NOMO-1 treated with dmso at 0.1 percent for 144 hours (cell line): Measurements from ENCODE around the gene AZU1.
A peak's percentile ranks its signal among the peaks of the same experiment; 100 is the strongest.

Experiments
- DNase-seq: peaks from one replicate; lab custom pipeline; 2025; ENCODE audit not compliant: unreplicated experiment; lab: John Stamatoyannopoulos, UW

AZU1 gene

DNA sequence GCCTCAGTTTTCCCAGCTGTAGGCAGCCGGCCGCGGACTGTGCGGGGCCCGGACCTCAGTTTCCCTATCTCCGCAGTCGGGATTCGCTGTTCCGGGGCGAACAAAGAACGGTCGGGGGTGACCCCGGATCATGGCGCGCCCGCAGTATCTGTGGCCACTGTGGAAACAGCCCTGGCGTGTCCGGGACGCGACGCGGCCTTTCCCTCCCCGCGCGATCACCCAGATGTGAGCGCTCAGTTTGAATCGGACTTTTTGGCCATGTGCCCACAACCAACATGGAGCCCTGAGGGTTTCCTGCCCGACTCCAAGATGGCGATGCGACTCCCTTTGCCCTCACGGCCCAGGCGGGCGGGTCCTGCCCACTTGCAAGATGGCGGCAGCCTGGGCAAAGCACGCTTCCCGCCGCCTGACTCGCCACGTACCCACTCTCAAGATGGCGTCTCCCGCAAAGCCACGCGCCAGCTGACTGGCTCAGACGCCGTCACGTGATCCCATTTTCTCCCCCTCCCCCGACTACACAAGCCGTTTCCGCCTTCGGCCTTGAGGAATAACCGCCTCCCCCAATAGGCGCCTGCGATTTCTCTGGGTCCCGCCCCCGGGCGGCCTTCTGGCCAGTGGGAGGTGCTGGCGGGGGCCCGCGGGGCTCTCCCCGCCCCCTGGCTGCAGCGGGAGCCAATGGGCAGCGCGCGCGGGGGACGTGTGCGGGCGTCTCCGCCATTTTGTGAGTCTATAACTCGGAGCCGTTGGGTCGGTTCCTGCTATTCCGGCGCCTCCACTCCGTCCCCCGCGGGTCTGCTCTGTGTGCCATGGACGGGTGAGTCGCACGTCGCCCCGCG lies 30.7 kb upstream of the AZU1 start, which contains the start of gene PTBP1:
Gene PTBP1, plus strand, starts transcription at position 761 of the 836 bp plus-strand sequence. Its CDS starts 46 bp downstream, at position 807.
- peak; percentile 99 for DNase-seq

DNA sequence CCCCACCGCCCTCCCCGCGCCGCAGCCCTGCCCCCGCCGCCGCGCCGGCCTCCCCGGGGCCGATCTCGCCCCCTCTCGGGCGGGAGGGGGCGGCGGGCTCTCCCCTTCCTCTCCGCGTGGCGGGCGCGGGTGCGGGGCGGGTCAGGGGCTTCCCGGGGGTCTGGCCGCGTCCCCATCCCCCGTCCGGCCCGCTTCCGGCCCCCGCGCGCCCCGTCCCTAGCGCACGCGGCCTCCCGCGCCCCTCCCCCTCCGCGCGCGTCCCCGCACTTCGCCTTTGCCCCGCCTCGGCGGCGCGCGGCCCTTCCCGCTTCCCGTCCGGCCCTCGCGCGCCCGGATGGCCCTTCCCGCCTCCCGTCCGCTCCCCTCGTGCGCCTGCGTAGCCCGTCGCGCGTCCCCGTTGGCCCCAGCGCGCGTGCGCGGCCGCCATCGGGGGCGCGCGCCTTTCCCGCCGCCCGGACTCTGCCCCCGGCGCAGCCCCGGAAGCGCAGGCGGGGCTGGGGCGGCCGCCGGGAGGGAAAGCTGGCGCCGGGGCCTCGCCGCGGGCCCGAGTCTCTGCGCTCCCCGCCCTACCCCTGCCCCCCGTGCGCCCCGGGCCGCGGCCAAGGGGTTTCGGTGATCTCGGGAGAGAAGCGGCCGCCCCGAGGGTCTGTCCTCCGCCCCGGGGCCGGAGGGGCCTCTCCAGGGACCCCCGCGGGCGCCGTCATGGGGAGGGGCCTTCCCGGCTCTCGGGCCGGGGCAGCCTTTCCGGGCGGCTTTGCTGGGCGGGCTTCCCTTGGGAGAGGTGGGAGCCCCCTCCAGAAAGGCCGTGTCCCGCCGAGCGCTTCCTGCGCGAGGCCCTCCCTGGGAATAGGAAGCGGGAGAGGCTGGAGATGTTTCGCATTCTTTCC lies 29.9 kb upstream of the AZU1 start:
- DNase-seq: peak; percentile 83

DNA sequence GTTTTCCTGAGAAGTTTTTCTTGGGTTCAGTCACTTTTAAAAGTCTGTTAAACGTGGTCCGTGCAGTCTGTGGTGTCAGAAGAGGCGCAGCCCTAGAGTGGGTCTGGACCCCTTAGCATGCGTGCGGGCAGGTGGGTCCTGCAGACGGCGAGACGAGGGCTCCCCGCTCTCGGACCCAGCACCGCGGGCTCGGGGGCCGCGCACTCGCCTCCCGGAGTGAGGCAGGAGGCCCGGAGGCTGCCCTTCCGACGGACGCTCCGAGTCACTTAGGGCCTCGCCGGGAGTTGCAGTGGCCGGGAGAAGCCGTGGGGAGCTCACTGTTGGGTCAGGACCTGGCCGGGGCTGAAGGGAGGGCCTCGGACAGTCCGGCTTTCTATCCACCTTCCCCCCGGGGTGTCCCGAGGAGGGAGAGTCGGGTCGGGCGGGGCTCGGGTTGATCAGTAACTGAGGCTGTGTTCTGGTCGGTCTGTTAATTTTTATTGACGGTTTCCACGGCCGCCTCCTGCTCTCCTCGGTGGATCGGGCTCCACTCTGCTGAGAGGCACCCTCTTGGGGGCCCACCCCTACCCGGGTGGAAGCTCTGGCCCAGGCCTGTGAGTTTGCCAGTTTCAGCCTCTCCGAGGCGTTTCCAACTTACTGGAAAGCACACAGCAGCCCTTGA lies 29.1 kb upstream of the AZU1 start:
- DNase-seq: no peak

DNA sequence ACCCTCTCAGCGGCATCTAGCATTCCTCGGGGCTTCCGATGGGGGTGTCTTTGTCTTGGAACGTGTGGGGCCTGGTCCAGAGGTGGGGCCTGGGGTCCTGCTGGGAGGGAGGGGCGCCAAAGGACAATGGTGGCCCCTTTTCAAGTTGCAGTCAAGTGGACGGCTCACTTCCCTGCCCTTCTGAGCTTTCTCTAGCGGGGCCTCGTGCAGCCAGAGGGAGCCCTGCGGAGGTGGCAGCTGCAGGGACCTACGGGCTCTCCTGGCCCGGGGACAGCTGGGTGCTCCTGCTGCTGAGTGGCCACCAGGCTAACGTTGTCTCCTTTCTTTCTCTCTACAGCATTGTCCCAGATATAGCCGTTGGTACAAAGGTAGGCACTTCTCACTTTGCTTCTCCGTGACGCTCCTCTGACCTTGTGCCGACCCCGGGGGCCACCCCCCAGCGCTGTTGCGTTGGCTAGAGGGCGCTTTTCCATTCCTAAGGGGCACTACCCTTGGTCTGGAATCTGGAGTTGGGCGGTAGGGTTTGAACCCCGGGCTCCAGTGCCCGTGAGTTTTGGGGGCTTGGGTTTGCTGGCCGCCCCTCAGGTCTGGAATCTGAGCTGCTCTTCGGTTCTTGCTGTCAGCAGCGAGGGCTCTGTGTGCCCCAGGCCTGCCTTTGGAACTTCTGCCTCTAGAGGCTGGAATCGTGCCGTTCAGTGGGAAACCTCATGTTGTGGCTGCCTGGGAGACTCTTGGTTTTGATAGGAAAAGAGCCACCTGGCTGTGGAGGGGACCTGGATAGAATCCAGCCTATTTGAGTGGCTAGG lies 28.4 kb upstream of the AZU1 start:
- no peak for DNase-seq

DNA sequence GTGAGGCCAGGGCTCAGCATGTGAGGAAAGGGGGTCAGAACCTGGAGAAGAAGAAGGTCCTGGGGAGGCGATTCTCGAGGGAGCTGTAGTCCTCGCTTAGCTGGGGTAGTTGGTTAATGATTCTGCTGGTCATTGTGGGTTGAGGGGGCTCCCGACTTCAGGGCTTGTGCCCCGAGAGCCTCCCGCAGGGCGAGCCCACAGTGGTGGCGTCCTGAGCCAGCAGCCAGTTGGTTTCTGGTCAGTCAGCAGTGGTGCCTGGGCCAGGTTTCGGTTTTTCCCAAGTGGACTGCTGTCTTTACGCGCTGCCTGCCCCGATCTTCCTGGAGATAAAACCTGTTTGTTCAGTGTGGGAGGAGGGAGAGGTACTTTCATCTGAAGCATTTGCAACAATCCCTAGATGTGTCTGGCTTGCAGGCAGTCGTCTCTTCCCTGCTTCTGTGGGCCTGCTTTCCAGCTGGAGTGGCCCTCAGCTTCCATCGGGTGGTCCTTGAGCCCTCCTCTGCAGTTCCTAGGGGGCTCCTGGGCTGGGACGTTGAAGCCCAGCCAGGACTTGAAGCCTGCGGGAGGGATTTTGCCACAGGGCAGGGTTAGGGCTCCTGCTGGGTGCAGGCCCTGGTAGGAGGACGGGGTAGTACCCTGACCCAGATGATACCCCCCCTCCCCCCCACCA lies 27.1 kb upstream of the AZU1 start:
- DNase-seq: no peak

DNA sequence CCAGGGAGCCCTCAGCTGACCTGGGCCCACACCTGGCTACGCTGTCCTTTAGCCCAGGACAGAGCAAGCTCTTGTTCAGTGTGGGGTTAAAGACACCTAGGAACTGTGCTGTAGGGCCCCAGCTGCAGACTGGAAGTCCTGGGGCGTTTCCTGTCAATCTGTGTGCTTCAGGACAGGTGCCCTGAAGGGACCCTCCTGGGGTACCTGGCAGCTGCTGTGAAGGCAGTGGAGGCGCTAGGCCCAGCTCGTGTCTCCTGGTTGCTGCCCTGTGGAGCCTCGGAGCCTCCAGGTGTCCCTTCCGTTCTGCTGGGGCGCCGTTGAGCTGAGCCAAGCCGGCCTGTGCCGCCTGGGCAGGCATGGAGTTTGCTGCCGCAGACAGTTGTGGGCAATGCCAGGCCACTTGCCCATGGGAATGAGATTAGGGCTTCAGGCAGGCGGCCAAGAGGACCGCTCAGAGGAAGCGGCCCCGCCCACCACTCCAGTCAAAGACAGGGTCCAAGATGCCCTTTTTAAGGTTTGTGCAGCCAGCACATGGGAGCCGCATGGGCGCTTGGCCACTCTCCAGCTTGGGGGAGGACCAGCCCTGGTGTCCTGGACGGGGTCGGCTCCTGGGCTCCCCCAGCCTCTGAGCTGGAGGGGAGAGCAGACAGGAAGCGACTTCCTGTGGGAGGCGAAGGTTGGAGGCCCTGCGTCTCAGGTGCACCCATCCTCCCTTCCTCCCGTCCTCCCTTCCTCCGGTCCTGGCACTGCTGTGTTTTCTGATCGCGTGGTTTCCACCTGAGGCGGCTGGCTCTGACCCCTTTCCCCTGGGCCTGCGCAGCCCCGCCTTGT lies 26.4 kb upstream of the AZU1 start:
- DNase-seq: no peak

DNA sequence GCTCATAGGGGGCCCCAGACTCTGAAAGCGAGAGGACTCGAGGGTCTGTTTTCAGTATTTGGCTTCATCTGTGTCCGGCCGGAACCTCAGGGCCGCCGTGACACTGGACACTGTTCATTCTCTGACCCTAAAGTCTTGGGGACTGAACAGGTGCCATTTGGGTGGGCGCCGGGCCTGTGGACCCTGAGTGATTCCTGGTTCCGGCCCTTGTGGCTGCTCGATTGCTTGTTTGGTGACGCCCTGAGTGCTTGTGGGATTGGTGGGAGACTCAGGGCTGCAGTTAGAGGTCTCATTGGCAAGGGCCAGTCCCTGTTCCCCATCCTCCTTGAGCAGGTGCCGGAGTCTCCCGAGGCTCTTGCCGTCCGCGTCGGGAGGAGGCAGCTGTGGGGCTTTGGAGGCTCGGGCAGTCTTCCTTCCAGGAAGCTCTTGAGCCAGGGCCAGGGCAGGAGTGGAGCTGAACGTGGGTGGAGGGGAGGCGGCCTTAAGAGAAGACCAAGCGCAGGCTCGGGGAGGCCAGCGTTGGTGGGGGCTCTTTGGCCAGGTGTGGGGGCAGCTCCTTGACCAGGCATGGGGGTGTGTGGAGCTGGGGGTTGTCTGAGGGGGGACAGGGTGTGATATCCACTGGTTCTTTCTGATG lies 25.7 kb upstream of the AZU1 start:
- no peak for DNase-seq

DNA sequence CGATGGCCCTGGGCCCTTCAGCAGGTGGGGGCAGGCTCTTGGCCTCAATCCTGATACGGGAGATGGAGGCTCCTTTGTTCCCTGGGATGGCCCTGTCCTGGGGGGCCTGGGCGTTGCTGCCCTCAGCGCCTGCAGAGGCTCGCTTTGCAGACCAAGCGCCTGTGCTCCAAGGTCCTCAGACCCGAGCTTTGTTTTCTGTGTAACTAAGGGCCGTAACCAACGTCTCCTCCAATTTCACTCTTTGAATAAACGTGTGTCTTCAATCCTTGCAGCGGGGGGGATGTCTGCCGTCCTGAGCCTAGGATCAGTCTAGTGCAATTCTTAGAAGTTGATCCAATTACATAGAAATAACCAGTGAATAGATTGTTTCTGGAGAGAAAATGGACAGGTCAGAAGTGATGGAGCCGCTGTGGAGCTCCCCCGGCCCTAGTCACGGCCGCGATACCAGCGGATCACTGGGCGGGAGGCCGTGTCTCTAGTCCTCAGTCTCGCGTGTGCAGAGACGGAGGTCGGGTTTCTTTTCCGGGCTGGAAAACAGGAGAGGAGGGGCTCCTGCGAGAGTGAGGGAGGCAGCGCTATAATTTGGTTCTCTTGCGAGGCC lies 25.0 kb upstream of the AZU1 start:
- no peak for DNase-seq

DNA sequence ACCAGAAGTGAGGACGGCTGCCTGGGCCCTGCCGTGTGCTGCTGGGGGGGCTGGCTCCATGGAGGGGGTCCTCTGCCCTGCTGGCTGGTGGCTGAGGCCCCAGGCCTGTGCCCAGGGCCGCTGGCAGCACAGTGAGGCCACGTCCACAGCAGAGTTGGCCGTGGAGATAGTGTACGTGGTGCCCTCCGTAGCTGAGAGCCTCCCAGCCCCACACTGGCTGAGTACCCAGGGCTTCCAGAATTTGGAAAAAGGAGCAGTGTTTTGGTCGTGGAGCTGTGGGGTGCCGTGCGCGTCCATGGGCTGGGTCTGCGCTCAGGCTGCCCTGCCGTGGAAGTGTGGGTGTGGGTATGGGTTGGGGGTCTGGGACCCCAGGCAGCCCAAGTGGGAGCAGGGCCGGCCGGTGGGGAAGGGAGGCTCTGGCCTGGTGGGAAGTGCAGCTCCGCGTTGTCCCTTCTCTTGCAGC lies 24.5 kb upstream of the AZU1 start:
- no peak for DNase-seq

DNA sequence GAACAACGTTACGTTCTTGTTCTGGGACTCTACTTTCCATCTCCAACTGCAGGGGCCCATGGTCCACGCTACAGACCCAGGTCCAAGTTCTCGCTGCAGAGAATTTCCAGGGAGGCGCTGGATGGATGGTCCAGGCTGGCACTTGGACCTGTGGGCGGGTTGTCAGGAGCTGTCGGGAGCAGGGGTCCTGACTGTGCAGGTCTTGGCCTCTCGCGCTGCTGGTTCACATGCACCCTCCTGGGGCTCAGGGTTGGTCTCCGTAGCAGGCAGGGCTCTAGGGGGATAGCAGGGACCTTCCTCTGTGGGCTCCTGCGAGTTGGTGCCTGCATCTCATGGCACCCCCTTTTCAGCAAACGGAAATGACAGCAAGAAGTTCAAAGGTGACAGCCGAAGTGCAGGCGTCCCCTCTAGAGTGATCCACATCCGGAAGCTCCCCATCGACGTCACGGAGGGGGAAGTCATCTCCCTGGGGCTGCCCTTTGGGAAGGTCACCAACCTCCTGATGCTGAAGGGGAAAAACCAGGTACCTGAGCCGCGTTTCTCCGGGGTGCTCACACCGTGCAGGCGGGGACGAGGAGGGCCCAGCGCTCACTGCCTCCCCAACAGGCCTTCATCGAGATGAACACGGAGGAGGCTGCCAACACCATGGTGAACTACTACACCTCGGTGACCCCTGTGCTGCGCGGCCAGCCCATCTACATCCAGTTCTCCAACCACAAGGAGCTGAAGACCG lies 23.8 kb upstream of the AZU1 start:
- no peak for DNase-seq

DNA sequence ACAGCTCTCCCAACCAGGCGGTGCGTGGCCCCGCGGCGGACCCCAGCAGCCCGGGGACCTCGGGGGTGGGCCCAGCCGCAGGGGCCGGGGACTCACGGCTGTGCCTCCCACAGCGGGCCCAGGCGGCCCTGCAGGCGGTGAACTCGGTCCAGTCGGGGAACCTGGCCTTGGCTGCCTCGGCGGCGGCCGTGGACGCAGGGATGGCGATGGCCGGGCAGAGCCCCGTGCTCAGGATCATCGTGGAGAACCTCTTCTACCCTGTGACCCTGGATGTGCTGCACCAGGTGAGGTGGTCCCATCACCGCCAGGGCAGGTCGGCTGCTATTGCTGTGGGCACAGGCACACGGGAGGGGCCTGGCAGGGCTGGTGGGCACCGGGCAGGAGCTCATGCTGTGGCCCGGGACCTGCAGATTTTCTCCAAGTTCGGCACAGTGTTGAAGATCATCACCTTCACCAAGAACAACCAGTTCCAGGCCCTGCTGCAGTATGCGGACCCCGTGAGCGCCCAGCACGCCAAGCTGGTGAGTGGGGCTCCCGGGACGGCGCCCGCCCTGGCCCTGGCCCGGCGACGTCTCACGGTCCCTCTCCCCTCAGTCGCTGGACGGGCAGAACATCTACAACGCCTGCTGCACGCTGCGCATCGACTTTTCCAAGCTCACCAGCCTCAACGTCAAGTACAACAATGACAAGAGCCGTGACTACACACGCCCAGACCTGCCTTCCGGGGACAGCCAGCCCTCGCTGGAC lies 23.0 kb upstream of the AZU1 start:
- DNase-seq: no peak

DNA sequence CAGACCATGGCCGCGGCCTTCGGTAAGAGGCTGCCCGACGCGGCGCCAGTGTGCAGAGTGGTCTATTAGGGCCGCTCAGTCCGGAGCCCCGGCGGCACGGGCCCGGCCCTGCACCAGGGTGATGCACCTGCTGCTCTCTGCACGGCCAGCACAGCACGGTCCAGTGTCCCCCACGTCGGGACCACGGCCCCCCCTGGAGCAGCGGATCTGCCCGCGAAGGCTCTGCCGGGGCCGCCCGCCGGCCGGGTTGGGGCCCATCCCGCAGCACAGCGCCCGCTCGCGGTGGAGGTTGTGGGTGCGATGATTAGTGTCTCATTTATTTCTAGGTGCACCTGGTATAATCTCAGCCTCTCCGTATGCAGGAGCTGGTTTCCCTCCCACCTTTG lies 22.5 kb upstream of the AZU1 start:
- no peak for DNase-seq

DNA sequence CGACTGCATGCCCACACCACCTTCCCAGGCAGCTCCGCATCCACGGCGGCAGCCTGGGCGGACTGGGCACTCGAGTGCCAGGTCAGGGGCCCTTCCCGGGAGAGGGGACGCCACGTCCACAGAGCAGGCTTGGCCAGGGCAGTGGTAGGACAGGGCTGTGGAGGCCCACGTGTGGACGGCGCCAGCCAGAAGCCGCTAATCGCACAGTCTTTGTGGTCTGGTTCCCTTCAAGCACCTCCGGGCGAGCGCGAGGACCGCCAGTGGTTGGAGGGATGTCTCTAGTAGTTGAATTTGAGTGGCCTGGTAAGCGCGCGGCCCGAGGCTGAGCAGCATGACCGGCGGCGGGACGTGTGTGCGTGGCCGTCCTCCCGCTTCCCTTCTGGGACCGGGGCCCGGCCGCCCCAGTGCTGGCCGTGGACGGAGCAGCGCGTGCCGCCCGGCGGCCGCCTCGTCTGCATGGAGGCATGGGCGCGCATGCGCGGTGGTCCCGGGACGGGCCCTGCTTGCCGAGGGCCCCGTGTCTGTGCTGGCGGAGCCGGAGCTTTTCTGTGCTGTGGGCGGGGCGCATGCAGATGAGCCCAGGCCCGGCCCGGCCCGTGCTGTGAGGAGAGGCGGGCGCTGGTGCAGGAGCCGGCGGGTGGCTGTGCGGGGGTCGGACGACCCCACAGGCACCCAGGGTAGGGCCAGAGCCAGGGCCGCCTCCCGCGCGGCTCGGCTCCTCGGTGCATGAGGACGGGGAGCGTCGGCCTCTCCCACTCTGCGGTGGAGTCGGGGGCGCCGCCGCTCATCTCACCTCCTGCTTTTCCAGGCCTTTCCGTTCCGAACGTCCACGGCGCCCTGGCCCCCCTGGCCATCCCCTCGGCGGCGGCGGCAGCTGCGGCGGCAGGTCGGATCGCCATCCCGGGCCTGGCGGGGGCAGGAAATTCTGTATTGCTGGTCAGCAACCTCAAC lies 21.8 kb upstream of the AZU1 start:
- DNase-seq: no peak

DNA sequence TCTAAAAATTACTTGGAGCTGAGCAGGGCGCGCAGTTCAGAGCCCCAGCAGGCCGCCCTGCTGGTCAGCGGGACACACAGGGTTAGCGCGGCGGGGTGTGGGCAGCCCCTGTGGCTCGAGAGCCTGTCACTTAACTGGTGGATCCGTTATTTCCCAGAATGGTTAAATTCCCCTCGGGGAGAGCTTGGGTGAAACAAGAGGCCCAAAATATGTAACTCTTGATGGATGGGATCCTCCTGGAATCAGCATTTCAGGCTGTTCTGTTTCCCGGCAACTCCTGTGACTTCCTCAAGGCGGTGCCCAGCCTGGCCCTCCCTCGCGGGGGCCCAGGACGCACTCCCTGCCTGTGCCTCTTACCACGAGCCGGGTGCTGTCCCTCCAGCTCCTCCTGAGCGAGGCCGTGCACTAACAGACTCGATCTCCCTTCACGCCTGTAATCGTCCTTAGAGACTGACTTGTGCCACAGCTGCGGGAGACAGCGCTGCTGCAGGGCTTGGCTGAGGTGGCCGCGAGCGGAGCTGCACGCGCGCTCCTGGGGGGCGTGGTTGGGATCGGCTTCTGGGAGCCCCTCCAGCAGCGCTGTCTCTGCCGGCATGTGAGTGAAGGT lies 20.7 kb upstream of the AZU1 start:
- no peak for DNase-seq

DNA sequence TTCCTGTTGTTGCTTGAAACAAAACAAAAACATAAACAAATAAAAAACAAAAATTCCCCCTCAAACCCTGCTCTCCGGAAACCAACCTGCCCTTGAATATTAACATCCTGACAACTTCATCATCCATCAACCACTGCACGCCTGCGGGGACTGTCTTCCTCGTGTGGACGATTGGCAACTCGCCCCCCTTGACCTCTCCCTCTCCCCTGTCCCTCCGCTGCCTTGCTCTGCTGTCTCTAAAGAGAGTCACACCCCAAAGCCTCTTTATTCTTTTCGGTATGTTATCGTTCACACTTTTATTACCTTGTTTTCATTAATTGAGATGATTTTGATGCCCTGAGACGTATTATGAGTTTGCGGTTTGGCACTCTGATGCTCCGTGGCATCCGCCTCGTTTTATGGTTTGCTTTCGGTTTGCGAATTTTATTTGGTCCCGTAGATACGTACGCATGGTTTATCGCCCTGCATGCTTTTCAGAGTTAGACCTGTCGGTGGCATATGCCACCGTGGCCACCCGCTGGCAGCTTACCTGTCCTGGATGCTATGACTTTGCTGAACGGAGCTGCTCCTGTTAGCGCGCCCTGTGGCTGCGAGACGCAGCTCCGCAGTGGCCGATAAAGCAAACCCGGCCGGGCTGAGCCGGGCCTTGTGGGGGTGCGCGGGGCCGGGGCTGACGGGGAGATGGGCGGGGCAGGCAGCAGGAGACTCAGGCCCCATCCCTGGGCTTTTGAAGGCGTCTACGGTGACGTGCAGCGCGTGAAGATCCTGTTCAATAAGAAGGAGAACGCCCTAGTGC lies 19.8 kb upstream of the AZU1 start:
- DNase-seq: no peak
